ENCODE data around the gene STIMATE.

Gene STIMATE

DNA sequence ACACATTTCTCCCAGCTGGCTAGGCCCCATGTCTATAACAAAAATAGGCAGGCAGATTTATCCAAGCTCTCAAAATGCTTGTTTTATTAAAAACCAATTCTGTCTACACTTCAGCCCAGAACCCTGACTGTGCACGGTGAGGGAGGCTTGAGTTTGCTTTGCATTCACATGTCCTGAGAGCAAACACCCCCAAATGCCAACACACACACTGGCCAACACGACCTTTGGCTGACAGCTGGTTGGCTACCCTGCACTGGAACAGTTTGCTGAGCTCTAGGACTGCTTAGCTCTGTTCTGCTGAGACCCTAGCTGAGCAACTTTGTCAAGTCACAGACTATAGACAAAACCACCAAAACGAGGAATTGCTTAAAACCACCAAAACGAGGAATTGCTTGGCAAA, 3.6 kb downstream of the STIMATE start:
- no peak for DNase-seq (ENCODE audit: low read depth)

DNA sequence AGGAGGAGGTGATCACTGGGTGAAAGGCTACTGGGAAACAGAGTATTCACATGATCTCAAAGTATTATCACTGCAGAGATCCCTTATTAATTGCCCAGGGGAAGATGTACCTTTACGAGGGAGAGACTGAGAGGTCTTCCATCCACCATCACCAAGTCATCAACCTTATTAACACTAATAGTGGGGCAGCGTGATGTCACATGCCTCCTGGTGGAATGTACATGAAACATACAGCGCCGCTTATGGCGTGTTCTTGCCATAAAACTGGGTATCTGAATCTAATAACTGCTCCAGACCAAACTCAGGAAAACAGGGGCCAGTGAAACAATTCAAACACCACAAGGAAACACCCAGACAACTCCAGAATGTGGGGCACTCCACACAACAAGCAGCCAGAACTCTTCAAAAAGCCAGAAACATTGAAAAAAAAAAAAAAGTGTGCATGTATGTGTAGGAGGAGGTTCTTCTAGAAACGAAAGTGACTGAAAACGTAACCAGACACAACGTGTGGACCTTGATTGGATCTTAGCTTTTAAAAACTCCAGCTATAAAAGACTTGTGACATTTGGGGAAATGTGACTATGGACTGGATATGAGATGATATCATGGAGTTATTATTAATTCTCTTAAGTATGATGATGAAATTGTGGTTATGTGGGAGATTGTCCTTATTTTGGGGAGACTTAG, 4.6 kb downstream of the STIMATE start:
- DNase-seq (ENCODE audit: low read depth) = no peak

DNA sequence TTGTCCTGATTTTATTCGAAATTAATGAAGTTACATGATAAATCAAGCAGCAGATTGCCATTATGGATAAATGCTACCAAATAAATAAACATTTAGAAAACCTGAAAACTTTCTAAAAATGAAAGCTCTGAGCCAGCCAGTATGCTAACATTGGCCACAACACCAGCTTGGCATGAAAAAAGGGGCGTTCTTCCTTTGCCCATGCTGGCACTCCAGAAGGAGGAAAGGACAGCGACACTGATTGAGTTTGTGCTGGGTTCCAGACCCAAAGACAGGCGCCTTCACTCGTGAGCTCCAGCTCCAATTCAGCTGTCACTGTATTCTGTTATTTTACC, 5.1 kb downstream of the STIMATE start:
- DNase-seq (ENCODE audit: low read depth) = no peak

DNA sequence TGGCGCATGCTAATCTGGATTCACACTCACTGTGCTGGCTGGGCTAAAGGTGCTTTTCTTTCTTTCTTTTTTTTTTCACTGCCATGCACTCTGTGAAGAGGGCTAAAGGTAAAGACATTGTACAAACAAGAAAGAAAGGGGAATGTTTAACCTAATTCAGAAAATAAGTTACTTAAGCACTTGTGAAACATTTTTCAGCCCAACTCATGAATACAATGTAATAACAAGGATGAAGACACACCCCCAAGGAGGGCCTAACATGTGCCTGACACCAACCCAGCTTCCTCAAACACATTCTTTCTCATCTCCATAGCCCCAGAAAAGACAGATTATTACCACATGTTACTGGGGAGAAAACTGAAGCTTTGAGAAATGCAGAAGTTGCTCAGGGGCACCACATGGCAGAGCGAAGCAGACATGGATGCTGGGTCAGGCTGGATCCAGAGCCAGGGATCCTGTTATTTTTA, 5.7 kb downstream of the STIMATE start:
- DNase-seq (ENCODE audit: low read depth) = no peak

DNA sequence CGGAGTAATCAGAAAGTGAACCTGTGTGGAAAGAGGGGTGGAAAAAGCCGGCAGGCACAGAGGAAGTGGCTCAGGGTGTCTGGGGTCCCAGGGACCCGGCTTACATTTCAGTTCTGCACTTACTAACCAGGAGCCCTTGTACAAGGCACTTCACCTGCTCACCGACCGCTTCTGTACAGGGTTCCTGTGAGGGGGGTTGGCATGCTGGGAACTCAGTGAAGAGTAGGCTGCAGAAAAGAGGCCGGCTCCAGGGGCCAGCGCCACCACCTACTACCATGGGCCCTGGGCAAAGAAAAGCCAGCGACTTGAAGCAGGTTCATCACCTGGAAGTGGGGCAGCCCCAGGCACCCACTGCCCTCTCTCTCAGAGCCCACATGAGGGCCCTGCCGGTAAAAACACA, 6.2 kb downstream of the STIMATE start:
- no peak for DNase-seq (ENCODE audit: low read depth)

DNA sequence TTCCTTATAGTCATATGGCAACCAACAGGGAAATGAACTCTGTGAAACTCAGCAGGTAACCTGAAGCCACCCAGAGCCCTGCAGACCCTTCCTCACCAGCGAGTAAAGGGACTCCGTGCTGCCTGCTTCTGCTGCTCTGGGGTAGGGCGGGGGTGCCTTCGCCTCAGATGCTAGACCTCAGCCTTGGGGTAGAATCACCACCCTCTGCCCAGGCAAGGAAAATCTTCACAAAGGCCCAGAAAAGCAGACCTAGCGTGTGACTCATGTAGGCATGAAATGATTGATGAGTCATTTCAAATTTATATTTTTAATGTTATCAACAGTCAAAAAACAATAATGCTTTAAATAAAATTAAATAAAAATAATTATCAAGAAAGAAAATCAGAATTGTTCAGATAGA, 6.6 kb downstream of the STIMATE start:
- DNase-seq (ENCODE audit: low read depth) = no peak

DNA sequence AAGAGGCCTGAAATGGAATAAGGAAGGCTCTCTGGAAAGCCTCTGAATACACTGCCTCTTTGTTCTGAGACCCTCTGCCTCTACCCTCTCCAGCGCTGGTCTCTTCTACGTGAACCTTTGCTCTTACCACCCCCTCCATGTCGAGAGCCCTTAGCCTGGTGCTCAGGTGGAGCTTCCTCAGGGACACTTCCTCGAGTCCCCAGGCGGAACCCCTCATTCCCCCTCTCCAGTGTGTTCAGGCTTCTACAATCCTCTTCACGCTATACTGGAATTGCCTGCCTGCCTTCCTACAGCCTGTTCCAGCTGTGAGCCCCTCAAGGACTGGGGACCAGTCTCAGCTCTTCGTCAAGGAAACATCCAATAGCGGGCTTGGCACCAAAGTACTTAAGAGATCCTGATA, 7.4 kb downstream of the STIMATE start:
- no peak for DNase-seq (ENCODE audit: low read depth)

DNA sequence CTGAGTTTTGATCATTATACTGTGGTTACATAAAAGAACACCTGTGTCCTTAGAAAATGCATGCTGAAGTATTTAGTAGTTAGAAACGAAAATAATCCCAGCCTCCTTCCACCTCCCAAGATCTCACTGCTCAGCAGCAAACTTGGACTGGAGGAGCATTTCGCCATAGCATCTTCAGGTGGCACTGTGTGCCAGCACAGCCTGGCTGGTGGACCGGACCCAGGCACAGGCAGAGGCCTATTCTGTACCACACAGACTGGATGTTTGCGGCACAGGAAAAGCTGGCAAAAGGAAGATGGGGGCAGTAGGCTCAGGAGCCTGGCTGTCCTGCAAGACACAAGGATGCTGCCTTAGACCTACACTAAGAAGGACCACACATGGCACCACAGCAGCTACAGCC, 10.2 kb downstream of the STIMATE start:
- no peak for DNase-seq (ENCODE audit: low read depth)

DNA sequence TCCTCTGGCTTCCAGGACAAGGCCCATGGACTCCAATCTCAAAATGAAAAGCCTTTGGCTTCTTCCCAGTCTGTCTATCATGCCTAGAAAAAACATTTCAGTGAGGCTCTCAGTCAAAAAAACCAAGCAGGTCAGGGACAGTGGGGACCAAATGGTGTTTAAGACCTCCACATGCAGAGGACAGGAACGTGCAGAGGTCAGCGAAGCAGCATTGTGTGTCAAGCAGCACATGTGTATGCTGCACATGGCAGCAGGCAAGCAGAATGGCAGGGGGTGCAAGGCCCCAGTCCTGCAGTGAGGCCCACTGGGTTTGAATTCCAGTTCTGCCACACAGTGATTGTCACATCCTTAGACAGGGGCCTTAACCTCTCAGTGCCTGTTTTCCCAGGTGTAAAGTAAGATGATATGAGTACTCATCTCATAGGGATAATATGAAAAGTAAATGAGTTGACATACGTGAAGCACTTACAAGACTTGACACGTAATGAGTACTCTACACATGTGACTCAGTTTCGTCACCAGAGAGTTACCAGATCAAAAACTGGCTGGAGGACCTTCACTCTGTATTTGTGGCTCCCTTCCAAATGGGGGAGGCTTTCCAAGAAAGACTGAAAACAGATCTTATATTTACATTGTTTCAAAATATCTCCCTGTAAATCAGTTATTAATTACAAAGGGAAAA, 11.2 kb downstream of the STIMATE start:
- DNase-seq (ENCODE audit: low read depth) = no peak

DNA sequence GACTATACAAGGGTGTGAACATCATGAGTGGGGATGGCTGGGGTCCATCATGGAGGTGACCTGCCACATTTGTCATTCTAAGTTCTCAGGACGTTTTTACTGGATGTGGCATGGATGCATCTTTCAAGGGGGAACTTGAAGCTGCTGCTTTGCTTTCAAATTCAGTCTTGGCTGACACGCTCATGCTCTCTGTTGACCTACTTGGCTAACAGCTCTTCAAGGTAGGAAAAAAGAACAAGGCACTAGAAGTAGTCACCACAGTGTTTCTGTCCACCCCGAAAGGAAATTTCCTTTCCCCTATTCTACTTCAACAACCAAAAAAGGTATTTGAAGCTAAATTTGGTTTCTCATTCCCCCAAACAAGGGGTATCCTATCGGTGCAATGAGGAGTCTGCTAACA, 15.0 kb downstream of the STIMATE start:
- DNase-seq (ENCODE audit: low read depth) = no peak

DNA sequence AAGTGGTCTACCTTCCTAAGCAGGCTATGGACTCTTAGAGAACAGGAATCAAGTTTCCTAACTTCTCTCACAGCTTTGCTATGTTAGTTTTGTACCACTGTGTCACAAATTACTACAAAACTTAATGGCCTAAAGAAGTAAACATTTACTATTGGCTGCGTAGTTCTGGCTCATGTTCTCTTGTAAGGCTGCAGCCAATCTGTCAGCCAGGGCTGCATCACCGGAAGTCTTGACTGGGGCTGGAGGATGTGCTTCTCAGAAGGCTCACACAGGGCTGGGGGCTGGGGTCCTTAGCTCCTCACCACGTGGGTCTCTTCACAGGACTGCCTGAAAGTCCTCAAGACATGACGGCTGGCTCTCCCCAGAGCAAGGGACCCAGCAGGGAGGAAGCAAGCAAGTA, 15.5 kb downstream of the STIMATE start:
- DNase-seq (ENCODE audit: low read depth) = no peak

DNA sequence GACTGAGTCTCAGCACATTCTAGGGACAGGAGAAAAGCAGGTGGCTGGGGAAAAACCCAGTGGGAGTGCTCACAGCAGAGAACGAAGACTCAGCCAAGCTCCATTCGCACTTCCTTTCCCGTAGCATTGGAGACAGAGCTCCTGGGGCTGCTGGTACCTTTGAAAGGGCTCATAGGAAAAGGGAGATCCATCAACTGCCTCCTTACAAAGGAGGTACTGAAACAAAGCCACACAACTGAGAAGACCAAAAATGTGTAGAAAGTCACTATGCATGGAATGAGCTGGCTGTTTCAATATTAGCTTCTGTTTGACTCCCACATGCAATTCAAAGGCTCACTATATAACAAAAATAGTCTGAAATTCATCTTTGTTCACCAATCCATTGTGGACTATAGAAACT, 16.9 kb downstream of the STIMATE start:
- no peak for DNase-seq (ENCODE audit: low read depth)

DNA sequence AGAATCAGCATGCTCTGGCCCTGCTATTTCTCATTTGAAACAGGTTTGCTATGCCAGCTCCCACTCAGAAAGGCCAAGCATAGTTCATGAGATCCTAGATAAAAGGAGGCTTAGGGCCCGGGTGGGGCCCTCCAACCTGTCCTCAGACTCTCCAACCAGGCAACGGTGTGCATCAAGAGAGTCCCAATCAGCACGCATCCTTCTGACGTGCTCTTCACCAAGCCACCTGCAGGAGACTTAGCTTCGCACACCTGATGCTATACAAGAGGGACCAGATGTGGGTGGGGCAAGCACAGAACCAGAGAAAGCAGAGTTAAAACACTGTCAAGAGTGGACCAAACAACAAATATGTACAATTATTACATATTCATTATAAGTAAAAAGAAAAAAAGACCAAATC, 17.3 kb downstream of the STIMATE start:
- no peak for DNase-seq (ENCODE audit: low read depth)

DNA sequence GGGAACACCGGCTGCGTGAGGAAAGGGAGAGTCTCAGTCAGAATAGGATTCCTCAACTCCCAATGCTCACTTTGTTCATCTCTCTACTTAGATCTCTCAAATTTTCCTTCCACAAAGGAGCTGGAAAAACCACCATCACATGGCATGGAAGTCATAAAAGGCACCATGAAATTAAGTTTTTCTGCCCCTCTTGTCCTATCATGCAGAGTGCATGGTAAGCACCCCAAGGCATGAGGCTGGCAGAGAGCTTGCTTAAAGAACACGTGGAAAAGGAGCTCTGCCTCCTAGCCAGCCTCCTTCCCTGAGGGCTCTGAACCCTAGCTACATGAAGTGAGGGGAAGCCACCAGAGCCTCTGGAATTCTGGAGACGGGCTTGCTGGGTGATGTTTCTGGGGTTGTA, 17.8 kb downstream of the STIMATE start:
- no peak for DNase-seq (ENCODE audit: low read depth)

DNA sequence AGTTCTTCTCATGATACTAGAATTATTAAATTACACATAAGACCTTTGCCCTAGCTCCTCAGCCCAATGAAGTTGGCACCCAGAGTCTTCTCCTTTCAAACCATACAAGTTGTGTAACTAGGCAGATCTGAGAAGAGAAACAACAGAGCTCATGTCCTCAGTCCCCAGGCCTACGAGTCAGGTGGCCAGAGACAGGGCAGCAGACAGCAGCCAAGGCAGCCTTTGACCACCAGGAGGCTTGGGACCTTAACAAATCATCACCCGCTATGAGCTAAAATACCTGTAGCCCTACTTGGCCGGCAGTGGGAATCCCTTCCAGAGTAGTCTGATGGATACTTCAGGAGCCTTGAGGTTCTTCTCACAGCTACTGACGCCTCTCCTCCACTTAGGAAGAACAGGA, 18.3 kb downstream of the STIMATE start:
- DNase-seq (ENCODE audit: low read depth) = no peak

DNA sequence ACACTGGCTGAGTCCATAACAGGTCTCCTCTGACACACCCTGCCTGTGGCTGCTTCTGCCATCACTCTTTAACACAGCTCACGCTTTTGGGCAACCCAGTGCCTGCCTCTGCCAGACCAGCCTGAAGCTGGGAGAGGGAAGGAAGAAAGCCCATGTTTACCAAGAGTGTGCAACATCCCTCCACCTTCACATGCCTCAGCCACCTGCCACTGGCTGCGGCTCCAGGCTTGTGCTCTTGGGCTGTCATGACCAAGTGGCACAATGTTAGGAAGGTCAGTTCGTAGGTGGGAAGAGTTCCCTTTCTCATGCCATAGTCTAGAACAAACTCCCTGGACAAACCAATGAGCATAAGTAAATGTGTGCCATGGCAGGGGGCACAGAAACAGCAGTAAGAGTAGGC, 20.3 kb downstream of the STIMATE start:
- DNase-seq (ENCODE audit: low read depth) = no peak

DNA sequence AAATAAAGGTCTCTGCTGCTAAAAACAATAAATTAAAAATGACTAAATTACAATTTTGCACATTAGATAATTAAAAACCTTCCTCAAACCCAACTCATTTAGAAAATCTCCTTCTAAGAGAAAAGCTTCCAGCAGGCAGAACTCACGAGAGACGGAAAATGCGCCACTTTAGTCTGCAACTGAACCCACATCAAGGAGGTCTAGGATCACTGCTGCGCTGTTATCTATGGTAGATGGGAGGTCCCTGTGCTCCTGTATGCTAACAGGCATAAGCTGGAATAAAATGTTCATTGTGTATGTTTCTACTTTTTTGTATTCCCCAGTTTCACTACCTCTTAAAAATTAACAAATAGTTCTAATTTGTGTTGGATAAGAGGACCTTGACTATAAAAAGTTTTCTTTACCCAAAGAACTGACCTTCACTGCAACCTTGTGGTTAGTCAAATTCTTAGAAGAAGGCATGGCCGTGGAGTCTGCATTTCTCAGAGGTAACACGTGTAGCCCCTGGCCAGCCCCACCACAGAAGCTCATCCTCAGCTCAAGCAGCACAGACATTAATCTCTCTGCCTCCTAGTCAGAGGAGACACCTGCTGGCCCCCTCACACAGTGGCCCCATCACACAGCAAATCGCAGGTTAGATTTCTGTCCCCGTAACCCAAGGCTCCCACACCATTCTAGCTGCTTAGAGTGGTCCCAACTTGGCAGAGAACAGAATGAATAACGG, 22.3 kb downstream of the STIMATE start:
- DNase-seq (ENCODE audit: low read depth) = no peak

DNA sequence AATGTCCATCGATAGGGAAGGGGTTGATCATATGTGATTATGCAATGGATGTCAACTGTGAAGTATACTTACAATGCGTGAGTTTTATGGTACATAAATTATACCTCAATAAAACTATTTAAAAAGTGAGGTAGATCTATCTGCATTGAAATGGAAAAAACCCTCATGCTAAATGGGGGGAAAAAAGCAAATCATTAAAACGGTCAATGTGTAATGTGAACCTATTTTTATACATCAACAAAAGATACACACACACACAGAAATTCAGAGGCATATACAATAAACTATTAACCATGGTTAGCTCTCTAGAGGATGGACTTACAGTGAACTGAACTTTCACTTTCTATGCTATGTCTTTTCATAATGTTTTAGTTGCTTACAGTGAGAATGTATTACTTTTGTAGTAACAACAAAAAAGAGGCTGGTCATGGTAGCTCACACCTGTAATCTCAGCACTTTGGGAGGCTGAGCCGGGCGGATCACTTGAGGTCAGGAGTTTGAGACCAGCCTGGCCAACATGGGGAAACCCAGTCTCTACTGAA, 23.1 kb downstream of the STIMATE start:
- DNase-seq (ENCODE audit: low read depth) = no peak

DNA sequence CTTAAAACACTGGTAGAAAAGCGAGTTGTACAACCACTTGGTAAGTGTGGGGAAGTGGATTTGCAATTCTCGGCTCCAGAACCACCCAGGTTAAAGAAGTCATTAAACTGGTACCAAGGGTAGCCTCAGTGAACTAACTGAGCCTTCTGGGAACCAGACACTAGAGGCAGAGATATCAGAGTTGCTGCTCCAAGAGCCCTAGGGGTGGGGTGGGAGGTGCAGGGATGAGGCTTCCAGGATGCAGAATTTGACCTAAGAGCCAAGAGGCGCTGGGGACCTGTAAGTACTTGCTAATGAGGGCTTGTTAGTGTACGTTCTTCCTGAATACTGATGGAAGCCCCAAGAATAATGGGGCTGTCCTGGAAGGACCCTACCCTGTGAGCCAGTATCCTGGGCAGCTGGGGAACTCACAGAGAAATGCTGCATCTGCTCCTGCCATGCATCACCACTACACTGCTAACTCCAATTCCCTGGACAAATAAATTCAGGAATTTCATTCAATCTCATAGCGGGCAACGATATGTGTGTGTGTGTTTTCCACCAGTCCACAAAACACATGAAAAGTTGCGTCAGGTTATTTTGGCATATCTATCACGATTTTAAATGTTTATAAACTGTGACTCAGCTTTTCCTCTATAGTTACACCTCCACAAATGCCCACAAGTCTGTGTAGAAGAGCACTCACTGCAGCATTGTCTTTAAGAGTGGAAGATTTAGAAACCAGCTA, 23.8 kb downstream of the STIMATE start:
- DNase-seq (ENCODE audit: low read depth) = no peak

DNA sequence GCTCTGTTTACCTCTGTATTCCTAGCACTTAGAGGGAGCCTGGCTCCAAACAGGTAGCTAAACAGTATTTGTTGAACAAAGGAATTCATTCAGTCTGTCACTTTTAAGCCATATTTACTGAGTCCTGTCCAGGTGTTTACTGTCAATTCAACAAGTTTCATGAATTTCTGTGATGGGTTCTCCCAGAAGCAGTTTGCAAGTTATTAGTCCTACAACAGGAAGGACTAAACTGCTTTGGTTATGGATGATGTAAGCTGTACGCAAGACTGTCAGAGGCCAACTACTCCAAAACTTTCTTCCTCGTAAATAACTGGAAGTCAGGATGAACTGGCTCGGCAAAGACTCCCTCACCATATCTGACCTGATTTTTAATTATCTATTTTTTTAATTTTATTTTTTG, 25.1 kb downstream of the STIMATE start:
- DNase-seq (ENCODE audit: low read depth) = no peak

DNA sequence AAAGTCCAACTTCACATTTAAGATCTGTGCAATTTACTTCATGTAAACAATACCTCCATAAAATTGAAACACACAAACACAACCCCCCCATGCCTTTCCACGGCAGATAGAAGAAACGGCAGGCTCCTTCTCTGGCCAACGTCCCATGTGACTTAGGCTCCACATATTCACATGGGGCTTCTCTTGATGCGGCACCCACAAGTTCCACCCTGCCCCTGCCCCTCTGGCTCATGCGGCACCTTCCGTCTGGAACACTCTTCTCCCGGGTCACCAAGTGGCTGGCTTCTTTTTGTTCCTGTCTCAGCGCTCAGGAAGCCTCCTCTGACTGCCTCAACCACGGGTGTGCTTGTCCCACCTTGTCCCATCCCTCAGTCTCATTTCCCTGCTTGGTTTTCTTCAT, 25.6 kb downstream of the STIMATE start:
- no peak for DNase-seq (ENCODE audit: low read depth)

DNA sequence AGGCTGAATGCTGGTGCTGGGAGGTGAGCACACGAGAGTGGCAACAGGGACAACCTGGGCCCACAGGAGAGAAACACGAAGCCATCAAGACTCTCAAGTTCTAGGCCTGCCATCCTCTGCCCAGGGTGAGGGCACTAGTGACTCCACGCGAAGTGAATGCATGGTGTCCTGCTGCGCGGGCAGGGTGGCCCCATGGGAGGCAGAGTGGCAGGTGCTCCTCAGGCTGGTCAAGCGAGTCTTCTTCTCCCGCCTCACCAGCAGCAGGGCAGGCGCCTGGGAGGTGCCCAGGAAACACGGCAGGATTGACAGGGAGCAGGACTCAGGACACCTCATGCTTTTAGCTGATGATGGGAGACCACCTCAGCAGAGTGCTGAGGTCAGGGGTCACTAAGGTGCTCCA, 26.9 kb downstream of the STIMATE start:
- DNase-seq (ENCODE audit: low read depth) = no peak

DNA sequence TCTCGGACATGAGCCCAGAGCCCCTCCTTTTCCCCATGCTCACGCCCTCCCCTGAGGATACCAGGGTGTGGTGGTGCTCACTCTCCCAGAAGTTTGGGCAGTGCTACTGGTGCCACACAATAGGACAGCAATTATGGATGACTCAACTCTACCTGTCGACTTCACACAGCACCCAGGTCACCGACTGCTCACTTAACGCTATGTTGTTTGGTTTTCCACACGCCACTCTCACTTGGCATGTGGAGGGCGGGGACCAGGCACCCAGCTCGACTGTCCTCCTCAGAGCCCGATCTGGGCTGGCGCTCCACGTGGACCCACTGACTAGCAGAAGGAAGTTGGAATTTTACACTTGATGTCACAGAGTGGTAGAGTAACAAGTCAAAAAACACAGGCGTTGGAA, 30.9 kb downstream of the STIMATE start:
- DNase-seq (ENCODE audit: low read depth) = no peak
